Ishikawa (cell line): ENCODE results near the gene RALGAPA2.

ENCODE experiments used
- EP300 ChIP-seq: IDR thresholded peaks from 2 replicates; pipeline ENCODE4 v1.6.1; 2012; ENCODE audit warnings: borderline replicate concordance
- TCF12 ChIP-seq: IDR thresholded peaks from 2 replicates; pipeline ENCODE4 v1.6.1; 2012; ENCODE audit warnings: low read depth

DNA sequence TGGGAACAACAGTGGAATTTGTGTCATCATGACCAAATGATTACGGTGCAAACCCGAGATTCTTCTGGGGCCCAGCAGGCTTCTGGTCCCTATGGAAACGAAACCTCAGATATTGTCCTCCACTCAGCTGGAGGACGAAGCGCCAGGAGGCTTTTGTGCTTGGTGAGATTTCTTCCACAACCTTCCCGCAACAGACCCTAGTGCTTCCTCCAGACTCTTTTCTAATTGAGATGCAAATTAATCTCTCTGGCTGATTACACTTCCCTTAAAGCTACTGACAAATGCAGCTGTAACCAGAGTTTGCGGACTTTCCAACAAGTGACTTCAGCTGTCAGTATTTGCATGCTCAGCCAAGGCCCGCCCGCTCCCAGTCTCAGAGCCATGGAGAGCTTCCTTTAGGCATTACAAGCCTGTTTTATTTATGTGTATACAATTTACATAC, 248.5 kb downstream of the RALGAPA2 start:
- TF ChIP-seq EP300 (no peak), TCF12 (no peak)
